HG02571 (cell line): Measurements from ENCODE around the gene FEZ2.

Source experiments
- ATAC-seq: cut with Tn5 transposase; IDR thresholded peaks from one replicate; pipeline ENCODE4 v1.9.1; 2021; ENCODE audit warnings: mild to moderate bottlenecking, moderate library complexity; ENCODE audit not compliant: unreplicated experiment

Gene FEZ2

DNA sequence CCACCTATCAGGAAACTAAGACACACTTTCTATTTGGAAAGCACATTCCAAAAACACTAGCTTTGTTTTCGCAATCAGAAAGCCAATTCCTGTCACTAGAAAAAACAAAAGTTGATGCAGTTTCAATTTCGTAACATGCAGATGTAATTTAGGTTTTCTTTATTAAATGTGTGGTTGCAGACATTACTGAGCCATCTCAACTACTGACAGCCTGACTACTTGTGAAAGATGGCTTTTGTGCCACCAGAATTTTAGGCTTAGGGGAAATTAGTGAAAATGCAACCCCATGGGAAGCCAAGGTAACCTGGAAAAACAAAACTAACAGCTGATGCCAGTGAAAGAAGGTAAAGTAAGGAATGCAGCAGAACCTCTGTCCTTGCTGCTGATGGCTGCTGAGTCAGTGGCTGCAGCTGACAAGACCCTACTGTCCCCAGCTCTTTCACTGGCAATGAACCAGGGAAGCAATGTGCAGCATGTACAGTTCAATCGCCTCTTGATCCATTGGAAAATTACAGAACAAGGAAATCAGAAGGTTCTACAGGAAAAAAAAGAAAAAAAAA, 34.9 kb downstream of the FEZ2 start:
- no peak for ATAC-seq

DNA sequence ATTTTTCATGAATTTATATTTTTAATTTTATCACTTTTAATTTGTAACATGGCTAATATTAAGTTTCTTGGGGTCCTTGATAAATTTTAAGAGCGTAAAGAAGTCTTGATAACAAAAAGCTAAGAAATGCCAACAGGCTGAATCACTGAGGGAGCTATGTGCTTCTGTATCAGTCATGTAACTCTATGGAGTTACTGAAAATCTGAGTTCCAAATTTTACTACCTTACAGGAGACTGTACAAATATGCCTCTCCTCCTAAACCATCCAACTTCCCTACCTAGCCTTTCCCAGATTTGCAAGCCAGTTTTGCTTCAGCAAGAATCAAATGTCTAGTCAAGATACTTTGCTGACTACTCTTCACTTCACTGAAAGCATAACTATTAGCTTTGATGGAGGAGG, 35.7 kb downstream of the FEZ2 start:
- no peak for ATAC-seq

DNA sequence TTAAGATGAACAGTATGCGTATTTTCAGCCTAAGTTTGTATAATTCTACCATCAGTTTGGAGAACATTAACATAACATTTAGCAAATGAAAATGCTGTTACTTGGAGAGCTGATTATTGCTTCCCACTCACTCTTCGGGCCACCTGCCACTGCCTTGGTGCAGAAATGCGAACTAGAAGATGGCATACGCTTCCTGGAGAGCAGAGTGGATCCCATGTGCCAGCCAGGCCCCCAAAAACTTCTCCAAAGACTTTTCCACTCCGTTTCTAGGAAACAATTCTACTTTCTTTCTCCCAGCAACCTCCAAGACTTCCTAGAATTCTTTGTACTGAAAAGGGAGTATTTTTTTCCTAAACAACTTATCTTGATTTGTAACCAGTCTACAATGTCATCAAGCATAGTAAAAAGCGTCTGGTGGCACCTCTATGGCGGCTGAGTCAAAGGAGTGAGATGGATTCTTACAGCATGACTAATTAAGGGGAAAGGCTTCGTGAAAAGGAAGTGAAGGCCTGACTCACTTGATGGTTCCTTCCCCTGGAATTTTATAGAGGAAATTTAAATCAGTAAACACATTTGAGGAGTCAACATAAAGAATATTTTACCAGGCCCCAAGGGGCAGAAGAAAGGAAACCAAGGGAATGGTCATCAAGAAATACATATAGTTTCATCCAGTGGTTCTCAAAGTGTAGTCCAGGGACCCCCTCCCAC, 36.6 kb downstream of the FEZ2 start:
- ATAC-seq: no peak

- ATAC-seq: no peak
Observed at GRCh38 chr2:36560726-36561125, 37.2 kb downstream of the FEZ2 start.

DNA sequence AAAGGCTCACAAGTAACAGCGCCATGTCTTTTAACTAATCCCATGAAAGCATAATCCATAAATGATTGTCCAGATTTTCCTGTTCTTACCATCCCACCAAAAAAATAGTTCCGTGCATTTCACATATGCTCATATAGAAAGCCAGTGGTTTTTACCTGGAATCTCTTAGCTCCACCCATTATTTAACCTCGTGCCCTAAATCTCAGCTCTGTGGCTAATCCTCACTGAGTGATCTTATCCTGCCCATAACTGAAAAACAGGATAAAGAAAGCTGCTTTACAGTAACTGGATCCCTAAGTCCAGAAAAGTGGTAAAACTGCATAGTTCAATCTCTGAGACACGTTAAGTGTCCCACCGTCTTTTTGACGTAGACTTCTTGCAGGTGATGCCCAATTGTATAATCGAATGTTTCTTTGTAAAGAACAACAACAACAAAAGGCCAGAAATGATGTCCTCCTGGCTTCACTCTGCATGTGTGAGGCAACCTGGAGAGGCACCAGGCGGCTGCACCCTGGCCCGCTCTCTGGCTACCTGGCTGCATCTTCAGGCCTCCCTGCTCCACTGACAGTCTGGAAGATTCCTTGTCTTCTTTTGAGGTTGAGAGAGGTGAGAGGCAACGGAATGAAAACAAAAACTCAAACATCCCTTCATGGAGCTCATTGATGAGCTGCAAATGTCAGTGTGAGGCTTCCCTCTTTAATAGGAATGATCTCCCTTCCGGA, 38.6 kb downstream of the FEZ2 start:
- ATAC-seq: no peak

- ATAC-seq: no peak
Observed at GRCh38 chr2:36556842-36557241, 41.1 kb downstream of the FEZ2 start.

DNA sequence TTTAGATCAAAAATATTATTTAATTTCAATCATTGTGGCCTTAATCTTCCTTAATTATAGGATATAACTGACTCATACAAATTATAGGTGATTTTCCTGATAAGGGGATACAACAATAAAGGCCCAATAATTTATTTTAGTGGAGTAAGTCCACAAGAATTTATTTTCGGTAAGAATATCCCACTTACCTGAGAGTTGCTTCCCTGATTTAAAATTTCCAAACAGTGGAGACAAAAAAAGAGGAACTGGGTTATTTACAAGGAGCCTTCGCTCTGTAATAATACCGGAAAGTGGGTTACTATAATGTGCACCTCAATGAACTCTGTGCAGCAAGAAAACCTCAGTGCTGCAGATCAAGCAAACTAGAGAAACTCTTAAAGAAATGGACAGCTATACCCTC, 42.2 kb downstream of the FEZ2 start:
- no peak for ATAC-seq

DNA sequence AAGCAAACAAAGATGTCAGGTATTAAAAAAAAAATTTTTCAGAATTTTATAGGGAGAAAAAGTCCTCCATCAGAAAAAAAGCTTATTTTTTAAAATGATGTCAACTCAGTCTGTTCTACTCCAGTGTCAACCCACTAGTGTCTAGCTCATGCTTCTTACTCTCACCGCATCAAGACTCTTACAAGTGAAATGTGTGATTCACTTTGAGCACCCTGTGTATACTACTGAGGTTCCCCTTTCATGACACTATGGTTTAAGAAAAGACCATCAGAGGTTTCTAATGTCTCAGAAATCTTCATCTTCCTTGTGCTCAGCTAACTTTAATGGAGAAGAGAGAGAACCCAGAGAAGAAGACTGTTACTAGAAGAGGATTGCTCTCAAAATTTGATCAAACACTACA, 43.4 kb downstream of the FEZ2 start:
- ATAC-seq: no peak

GRCh38 chr2:36553683-36554082, 44.3 kb downstream of the FEZ2 start:
- no peak for ATAC-seq

GRCh38 chr2:36550006-36550405, 48.0 kb downstream of the FEZ2 start:
- no peak for ATAC-seq

DNA sequence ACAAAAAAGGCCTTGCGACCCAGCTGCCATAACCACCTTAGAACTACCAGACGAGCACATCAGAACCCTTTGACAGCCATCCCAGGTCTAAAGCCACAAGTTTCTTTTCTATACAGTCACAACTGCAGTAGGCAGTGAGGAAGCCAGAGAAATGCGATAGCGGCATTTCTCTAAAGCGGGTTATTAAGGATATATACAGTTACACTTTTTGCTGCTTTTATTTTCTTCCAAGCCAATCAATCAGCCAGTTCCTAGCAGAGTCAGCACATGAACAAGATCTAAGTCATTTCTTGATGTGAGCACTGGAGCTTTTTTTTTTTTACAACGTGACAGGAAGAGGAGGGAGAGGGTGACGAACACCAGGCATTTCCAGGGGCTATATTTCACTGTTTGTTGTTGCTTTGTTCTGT, 48.8 kb downstream of the FEZ2 start:
- no peak for ATAC-seq

- ATAC-seq: no peak
Observed at GRCh38 chr2:36547906-36548305, 50.1 kb downstream of the FEZ2 start.

DNA sequence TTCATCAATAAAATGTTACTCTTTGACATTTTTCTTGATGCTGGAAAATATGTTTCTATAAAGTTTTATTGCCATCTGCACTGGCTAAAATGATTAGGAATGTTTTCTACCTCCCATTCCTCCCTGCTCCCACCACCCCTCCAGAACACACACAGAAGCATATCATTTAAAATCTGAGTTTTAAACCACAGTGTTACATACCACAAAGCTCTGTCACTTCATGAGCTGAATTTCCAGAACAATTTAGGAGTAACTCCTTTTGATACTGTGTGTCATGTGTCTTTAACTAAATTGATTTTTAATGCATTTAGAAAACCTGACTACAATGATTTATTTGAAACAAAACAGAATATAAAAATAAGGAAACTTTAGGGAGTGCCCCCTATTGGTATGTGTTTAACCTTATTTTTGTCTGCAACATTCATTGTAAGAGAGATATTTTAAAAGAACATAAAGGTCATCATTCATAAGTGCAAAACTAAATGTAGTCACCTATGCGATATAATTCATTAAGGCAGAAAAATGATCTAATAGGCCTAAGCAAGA, 52.0 kb downstream of the FEZ2 start:
- no peak for ATAC-seq

GRCh38 chr2:36544638-36545338, 53.2 kb downstream of the FEZ2 start:
- no peak for ATAC-seq

GRCh38 chr2:36541891-36542595, 55.9 kb downstream of the FEZ2 start:
- ATAC-seq: no peak

GRCh38 chr2:36540986-36541754, 56.8 kb downstream of the FEZ2 start:
- ATAC-seq: no peak

- peak; percentile 67 for ATAC-seq
Observed at GRCh38 chr2:36539631-36540030, 58.3 kb downstream of the FEZ2 start.

DNA sequence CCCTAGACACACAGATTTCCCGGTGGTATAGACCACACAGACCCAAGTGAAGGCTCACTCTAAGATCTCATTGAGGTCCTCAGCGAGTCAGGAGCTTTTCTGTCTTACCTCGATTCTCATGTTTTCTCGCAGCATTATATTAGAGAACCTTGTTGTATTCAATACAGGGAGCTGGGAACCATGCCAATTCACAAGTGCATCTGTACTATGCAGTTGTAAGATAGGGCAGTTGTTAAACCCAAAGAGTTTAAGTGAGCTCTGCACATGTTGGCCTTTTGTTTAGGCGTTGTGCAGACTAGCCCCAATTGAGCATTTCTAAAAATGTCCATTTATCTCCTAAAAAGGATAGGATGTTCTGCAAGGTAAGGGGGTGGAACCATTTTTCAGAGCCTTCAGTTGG, 59.6 kb downstream of the FEZ2 start:
- no peak for ATAC-seq

- ATAC-seq: no peak
Observed at GRCh38 chr2:36536776-36537175, 61.2 kb downstream of the FEZ2 start.

- no peak for ATAC-seq
Observed at GRCh38 chr2:36535099-36535498, 62.9 kb downstream of the FEZ2 start.
